Fibroblast of pulmonary artery (primary cell): ENCODE results near the gene FATE1.

Experiments used
- DNase-seq: peaks from one replicate; pipeline ENCODE4 v3.0.0-alpha.2; 2010; ENCODE audit warnings: low read depth
- H3K4me3 ChIP-seq: replicated peaks from 2 replicates; pipeline ENCODE4 v1.5.1; 2011; ENCODE audit warnings: low read depth, mild to moderate bottlenecking, control low read depth, low read length, moderate library complexity
- TF ChIP-seq, protein P1 (sequence below): IDR thresholded peaks from 2 replicates; pipeline ENCODE4 v1.5.1; 2011; ENCODE audit warnings: mild to moderate bottlenecking, control low read depth, low read length, inconsistent platforms; ENCODE audit errors: missing control alignments

FATE1 gene

DNA sequence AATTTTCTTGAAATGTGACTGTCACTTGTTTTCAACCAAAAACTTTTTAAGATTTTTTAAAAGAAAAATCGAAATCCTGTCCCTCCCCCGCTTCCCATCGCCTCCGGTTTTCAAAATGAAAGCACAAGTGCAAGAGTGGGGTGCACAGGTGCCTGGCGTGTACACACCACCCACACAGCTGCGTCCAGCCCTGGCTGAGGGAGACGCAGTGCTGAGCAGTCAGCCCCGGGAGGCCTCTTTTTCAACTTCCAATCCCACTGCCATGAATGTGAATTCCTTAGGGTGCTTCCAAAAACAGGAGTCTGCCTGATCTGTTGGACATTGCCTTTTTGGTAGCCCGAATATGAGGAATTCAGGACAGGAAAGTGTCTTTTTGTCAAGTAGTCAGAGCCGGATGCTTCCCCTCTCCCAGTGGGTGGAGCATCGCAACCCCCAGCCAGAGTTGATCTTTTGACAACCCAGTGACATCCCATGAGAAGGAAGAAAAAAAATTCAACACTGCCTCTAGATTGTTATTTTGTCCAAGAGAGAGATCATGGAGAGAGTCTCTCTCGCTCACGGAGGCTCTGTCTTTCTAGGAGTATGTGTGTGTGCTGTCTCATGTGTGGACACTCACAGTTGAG is 11.7 kb upstream of the FATE1 start:
- H3K4me3 ChIP-seq = no peak overlapping the region
- DNase-seq = no peak
- TF ChIP-seq, protein P1, sequence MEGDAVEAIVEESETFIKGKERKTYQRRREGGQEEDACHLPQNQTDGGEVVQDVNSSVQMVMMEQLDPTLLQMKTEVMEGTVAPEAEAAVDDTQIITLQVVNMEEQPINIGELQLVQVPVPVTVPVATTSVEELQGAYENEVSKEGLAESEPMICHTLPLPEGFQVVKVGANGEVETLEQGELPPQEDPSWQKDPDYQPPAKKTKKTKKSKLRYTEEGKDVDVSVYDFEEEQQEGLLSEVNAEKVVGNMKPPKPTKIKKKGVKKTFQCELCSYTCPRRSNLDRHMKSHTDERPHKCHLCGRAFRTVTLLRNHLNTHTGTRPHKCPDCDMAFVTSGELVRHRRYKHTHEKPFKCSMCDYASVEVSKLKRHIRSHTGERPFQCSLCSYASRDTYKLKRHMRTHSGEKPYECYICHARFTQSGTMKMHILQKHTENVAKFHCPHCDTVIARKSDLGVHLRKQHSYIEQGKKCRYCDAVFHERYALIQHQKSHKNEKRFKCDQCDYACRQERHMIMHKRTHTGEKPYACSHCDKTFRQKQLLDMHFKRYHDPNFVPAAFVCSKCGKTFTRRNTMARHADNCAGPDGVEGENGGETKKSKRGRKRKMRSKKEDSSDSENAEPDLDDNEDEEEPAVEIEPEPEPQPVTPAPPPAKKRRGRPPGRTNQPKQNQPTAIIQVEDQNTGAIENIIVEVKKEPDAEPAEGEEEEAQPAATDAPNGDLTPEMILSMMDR = no peak

DNA sequence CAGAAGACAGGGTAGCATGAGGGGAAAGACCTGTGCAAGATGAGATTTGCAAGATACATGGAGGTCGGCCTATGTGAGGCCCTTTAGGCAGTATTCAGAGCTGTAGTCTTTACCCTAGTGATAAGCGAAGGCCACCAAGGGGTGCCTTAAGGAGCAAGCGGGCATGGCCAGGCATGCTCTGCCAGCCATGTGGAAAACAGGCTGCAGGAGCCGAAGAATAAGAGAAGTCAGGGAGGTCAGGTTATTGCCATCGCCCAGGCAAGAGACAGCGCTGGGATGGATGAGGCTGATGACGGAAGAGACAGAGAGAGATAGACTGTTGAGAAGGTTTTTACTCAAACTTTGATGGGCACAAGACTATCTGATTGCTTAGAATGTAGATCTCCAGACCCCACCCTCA is 7.0 kb upstream of the FATE1 start:
- no peak for DNase-seq
- no peak overlapping the region for H3K4me3 ChIP-seq
- TF ChIP-seq, protein P1 = no peak

DNA sequence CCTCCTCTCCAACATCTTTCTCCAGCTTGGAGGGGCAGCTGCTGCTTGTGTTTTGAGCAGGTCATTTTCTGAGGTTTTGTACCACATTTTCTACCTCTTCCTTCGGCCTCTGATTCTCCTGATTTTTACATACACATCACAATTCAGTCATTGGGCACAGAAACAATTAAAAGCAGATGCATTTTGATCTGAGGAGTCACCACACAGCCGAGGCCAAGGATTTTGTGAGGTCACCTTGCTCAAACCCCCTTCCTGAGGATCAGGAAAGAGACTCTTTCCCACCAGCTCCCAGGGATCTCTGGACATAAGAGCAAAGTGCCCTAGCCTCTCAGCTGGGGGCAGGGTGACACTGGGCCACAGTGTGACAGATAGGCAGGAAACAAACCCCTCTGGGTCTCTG is 5.4 kb upstream of the FATE1 start:
- TF ChIP-seq, protein P1 = no peak
- DNase-seq = no peak

DNA sequence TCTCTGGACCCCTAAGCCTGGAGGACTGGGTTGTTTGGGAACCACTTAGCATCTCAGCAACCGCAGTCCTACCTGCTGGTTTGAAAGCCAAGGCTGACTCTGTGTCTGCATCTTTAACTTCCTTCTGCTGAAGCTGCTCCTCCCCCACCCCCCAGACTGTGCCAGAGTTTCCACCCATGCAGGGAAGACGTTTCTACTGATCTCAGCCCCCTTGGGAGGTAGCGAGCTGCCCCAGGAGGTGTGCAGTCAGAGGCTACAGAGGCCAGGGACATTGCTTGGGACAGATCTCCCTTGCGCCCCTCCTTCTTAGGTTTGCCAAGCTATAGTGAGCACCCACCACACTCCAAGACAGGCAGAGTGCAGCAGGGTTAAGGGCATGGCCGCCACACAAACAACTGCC is 4.7 kb upstream of the FATE1 start:
- no peak for DNase-seq
- TF ChIP-seq, protein P1 = no peak
- no peak overlapping the region for H3K4me3 ChIP-seq

More for the DNA sequence above, 5.4 kb upstream of the FATE1 start:
- H3K4me3 ChIP-seq = no peak overlapping the region

DNA sequence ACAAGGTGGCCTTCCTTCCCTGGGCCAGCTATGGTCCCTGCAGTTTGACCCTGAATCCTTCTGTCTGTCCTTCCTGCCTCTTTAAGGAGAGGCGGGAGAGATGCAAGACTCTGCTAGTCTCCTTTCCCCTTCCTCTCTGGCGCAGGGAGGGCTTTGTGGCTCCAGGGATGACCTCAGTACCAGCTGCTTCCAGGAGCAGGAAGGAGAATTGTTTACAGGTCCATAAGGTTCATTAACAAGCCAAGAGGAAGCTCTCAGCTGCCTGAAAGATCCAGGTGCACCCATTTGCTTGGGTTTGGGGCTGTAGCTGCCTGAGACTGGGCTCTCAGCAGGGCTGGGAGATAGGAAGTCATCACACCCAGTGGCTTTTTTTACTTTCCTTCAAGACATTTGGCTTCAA is 4.0 kb upstream of the FATE1 start:
- no peak for DNase-seq
- no peak overlapping the region for H3K4me3 ChIP-seq
- TF ChIP-seq, protein P1 = no peak

DNA sequence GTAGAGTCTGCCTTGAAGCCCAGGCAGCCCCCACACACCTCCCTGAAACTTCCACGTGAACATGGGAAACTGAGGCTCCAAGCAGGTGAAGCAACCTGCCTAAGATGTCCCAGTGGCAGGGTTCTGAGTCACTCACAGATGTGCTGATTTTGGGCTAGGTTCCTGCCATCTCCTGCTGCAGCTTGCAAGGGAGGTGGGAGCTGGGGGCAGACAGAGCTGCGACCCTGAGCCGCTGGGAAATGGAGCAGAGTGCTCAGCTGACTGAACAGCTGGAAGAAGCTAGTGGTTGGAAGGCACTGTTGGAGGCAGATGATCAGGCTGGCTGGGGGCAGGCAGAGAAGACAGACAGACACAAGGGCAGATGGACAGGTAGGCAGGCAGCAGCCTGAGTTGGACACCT is 3.6 kb upstream of the FATE1 start:
- no peak for DNase-seq
- TF ChIP-seq, protein P1 = no peak
- no peak overlapping the region for H3K4me3 ChIP-seq

DNA sequence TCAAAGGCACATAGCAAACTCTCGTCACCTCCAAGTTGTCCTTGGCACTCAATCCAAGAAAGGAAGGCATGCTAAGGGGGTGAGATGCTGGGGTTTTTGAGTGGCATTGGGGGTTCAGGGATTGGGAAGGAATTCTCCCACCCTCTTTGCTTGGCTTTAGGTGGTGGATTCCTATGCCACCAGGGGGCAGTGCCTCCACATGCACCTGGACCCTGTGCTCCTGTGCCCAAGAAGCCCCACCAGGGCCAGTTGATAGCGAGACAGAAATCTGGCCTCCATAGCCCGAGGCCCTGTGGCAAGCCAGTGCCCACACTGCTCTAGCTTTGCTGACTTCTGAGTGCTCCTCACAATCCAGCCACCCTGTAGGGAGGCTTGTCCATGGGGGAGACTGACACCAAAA is 2.0 kb upstream of the FATE1 start:
- H3K4me3 ChIP-seq = no peak overlapping the region
- TF ChIP-seq, protein P1 = peak; percentile 41
- DNase-seq = peak; percentile 12
